Activated CD8-positive, alpha-beta memory T cell treated with anti-CD3 and anti-CD28 coated beads for 24 hours (primary cell): ENCODE data around the gene ID1.
"Not testable (repeated sequence)": the region's sequence is repeated elsewhere in the genome, so short reads cannot be mapped to it uniquely, and the experiment has no call there.

Experiments used
- DNase-seq: peaks from one replicate; pipeline ENCODE4 v3.0.0-alpha.2; 2020

Gene ID1

DNA sequence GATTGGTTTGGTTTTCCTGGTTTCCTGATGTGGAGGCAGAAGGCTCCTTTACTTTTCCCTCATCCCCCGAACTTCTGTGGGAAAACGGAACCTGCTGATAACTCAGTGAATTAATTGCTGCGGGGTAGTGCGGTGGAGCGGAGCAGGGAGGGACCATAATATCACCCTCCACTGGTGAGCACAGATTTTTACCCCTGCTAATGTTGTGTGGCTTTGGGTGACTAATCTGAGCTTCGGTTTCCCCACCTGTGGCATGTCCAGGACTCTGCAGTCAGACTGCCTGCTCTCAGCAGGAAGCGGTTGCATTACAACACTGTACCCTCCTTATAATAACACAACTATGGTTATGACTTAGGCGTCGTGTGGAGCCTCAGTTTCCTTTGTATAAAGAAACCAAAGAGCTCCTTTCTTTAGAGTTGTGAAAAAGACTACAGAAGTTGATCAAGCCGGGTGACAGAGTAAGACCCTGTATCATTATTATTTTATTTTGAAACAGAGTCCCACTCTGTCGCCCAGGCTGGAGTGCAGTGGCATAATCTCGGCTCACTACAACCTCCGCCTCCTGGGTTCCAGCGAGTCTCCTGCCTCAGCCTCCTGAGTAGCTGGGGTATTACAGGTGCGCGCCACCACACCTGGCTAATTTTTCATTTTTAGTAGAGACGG lies 2.2 kb upstream of the ID1 start:
- DNase-seq = peak; percentile 64

DNA sequence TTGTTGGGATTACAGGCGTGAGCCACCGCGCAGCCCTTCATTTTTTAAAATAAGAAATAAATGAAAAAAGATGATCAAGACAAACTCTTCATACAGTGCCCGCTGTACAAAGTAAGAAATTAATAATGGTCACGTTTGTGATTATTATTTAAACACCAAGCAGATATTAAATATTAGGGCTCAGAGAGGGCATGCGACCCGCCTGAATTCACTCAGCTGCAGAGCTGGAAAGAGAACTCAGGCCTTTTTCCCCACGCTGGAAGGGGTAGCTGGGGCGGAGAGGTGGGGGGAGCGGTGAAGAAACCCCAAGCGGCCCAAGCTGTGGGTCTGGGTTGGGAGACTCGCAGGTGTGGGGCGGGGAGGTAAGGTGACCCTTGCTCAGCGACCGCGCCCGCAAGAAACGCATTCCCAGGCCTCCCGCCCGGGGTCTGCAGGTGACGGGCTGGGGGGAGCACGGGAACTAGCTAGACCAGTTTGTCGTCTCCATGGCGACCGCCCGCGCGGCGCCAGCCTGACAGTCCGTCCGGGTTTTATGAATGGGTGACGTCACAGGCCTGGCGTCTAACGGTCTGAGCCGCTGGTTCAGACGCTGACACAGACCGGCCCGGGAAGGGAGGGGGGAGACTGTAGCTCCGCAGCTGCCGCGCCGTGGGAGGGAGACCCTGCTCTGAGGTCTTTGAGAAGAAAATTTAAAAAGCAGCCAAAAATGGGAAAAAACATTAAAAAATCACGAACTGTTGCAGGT lies 1.1 kb upstream of the ID1 start:
- DNase-seq = peak; percentile 82

DNA sequence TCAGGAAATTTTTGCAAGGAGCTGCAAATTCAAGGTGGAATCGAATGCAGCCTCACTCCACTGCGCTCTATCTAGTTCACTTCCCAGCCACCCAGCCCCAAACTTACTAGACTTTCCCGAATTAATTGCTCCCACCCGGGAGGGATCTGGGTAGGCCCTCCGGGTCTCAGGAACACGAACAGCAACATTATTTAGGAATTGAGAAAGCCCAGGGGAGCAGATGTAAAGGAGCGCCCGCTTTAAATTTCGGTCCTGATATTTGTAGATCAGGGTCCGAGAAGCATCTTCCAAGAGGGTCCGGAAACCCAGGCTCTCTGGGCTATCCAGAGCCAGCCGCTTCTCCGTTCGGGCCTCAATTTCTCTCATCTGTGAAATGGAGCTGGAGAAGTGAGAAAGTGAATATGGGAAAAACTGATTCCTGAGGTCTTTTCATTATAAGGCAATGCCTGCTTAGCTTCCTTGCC lies 490 bp upstream of the ID1 start:
- DNase-seq = no peak

DNA sequence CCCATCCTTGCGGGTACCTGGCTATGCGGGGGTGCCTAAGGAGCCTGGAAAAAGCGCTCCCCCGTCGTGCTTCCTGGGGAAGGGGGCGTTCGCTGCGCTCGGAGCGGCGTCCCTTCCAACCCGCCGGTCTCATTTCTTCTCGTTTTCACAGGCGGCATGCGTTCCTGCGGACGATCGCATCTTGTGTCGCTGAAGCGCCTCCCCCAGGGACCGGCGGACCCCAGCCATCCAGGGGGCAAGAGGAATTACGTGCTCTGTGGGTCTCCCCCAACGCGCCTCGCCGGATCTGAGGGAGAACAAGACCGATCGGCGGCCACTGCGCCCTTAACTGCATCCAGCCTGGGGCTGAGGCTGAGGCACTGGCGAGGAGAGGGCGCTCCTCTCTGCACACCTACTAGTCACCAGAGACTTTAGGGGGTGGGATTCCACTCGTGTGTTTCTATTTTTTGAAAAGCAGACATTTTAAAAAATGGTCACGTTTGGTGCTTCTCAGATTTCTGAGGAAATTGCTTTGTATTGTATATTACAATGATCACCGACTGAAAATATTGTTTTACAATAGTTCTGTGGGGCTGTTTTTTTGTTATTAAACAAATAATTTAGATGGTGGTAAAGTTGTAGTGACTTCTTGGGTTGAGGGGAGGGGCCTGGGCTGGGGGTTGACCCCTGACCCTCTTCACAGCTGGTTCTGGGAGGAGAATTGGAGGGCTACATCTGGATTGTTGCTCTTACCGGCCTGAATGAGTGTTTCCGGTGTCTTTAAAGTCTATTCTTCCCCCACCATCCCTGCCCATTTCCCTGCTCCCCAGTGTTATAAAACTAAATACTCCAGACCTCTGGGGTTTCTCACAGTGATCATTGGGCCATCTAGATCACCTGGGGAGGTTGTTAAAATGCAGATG lies 1.1 kb downstream of the ID1 start:
- peak; percentile 66 for DNase-seq

- no peak for DNase-seq
These were observed 1.9 kb downstream of the ID1 start for GRCh38 chr20:31606804-31607639.

GRCh38 chr20:31607640-31608250 lies 2.7 kb downstream of the ID1 start:
- DNase-seq = no peak

- no peak for DNase-seq
These were observed 3.3 kb downstream of the ID1 start for GRCh38 chr20:31608251-31608945.

DNA sequence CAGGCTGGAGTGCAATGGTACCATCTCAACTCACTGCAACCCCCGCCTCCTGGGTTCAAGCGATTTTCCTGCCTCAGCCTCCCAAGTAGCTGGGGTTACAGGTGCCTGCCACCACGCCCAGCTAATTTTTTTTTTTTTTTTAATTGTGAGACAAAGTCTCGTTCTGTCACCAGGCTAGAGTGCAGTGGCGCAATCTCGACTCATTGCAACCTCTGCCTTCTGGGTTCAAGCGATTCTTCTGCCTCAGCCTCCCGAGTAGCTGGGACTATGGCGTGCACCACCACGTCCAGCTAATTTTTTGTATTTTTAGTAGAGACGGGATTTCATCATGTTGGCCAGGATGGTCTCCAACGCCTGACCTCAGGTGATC lies 7.2 kb downstream of the ID1 start:
- DNase-seq = not testable (repeated sequence)

GRCh38 chr20:31615416-31615815 lies 10.3 kb downstream of the ID1 start:
- no peak for DNase-seq

DNA sequence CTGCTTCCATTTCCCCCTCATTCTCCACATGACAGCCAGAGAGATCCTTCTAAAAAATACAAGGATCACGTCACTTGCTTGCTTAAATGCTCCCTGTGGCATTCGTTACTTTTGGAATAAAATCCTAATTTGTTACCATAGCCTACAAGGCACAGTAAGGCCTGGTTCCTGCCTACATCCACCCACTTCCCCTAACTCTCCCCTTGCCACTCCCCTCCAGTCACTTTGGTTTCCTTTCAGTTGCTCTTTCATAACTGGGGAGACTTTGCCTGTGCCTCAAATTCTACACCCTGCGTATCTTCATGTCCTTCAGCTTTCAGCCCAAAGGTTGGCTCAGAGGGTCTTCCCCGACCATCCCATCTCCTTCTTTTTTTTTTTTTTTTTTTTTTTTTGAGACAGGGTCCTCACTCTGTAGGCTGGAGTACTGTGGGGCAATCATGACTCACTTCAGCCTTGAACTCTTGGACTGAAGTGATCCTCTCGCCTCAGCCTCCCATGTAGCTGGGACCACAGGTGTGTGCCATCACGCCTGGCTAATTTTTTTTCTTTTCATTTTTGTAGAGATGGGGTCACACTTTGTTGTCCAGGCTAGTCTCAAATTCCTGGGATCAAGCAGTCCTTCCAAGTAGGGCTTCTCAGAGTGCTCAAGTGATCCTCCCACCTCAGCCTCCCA lies 12.5 kb downstream of the ID1 start:
- no peak for DNase-seq

DNA sequence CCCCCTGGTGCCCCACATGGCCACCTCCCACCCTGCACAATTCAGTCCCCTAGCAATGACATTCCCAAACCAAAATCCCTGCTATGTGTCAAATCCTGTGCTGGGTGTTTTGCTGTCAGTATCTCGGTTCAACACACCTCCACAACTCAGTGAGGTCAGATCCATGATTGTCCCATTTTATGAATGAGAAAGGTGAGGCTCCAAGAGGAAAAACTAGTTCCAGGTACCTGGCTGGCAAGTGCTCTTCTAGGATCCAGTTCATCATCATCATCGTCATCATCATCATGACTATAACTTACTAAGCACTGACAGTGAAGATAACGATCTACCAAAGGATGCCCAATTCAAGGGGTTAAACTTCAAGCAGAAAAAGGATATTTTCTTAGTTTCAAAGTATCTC lies 15.2 kb downstream of the ID1 start:
- DNase-seq = no peak

DNA sequence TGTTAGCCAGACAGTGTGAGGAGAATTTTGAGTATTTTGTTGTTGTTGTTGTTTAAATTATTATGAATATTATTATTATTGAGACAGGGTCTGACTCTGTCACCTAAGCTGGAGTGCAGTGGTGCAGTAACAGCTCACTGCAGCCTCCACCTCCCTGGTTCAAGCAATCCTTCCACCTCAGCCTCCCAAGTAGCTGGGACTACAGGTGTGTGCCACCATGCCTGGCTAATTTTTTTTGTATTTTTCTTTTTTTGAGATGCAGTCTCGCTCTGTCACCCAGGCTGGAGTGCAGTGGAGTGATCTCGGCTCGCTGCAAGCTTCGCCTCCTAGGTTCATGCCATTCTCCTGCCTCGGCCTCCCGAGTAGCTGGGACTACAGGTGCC lies 18.0 kb downstream of the ID1 start:
- DNase-seq = not testable (repeated sequence)

DNA sequence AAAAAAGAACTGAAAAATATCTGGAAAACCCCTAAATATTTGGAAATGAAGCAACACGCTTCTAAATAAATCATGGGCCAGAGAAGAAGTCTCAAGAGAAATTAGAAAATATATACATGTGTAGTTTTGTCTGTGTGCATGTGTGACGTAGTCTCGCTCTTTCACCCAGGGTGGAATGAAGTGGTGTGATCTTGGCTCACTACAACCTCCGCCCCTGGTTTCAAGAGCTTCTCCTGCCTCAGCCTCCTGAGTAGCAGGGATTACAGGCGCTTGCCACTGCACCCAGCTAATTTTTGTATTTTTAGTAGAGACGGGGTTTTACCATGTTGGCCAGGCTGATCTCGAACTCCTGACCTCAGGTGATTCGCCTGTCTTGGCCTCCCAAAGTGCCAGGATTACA lies 21.4 kb downstream of the ID1 start:
- not testable (repeated sequence) for DNase-seq

DNA sequence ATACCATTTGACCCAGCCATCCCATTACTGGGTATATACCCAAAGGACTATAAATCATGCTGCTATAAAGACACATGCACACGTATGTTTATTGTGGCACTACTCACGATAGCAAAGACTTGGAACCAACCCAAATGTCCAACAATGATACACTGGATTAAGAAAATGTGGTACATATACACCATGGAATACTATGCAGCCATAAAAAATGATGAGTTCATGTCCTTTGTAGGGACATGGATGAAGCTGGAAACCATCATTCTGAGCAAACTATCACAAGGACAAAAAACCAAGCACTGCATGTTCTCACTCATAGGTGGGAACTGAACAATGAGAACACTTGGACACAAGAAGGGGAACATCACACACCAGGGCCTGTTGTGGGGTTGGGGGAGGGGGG lies 23.0 kb downstream of the ID1 start:
- DNase-seq = not testable (repeated sequence)

DNA sequence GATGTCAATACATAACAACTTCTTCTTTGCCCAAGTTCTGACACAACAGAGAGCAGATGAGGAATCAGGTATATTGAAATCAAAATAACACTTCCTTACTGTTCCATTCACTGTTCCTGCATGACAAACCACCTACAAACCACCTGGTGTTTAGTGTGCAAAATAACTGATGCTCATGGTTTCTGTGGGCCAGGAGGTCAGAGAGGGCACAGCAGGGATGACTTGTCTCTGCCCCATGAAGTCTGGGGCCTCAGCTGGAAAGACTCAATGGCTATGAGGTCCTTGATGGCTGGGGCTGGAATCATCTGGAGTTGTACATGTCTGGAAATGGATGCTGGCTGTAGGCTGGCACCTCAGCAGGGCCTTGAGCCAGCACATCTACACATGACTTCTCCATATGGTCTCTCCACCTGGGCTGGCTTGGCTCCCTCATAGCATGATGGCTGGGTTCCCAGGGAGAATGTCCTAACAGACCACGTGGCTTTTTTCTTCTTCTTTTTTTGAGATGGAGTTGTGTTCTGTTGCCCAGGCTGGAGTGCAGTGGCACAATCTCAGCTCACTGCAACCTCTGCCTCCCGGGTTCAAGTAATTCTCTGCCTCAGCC lies 25.2 kb downstream of the ID1 start:
- no peak for DNase-seq

GRCh38 chr20:31632548-31633338 lies 27.7 kb downstream of the ID1 start:
- DNase-seq = no peak

GRCh38 chr20:31633339-31633914 lies 28.3 kb downstream of the ID1 start:
- no peak for DNase-seq

DNA sequence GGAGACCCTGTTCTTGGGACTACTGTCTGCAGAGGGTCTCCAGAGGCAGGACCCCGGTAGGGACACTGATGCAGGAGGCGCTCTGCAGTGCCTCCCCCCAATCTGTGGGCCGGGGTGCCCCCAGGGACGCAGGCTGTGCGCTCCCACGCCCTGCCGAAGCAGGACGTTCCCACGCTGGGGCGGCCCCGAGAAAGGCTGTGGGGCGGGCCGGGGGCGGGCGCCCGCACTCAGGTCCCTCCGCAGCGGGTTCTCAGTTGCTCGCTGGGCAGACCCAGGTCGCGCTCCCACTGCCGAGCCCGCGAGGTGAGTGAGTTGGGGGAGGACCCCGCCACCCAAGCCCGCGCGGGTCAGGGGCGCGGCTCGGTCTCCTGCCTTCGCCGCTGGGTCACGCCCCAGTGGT lies 32.6 kb downstream of the ID1 start, which contains the start of gene COX4I2:
Gene COX4I2, plus strand, starts transcription at position 253 of the 400 bp plus-strand sequence. CDS start 1,106 bp downstream, outside the sequence.
- no peak for DNase-seq

DNA sequence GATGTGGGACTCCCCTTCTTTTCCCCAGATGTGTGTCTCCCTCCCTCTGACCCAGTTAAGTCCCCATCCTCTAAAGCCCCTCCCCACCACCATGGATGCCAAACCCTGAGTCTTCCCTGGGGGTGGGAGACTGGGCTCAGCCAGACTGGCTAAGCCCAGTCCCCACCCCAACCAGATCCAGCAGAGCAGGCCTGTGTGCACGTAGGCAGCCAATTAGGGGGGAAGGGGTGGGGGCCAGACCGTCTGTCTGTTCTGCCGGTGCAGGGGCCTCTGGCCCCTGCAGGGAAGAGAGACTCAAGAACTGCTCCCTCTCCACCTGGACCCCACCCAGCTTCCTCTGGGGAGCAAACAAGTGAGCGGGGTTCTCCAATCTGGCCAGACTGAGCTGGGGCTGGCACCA lies 33.2 kb downstream of the ID1 start:
- no peak for DNase-seq
